NCI-H524 treated with DMSO at 0.1 percent for 48 hours (cell line): ENCODE data around the gene SLC25A47.
A peak's percentile ranks its signal among the peaks of the same experiment; 100 is the strongest.

ENCODE experiments used
- DNase-seq: peaks from one replicate; lab custom pipeline; 2025; lab: John Stamatoyannopoulos, UW

SLC25A47 gene

GRCh38 chr14:100375963-100376735 is 53.0 kb downstream of the SLC25A47 start, which contains the start of gene WDR25:
WDR25 (plus strand) TSS chr14:100376485.
- DNase-seq: peak; percentile 86

DNA sequence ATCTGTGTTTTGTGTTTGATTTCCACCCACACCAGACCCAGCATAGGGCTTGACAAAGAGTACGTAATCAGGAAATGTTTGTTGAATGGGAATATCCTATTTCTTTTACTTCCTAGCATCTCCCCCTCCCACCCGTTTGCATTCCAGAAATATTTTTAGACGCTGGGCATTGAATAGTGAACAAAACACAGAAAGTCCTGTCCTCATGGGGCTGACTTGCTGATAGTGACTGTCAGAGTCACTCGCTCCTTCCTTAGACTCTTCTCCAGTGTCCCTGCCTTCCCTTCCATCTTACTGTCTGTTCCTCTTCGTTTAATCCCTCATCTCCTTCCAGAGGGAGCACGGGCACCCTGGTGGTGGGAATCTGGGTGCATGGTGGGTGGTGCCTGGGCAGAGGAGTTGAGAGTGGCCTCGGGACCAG is 53.6 kb downstream of the SLC25A47 start:
- DNase-seq: peak; percentile 42
